HCT116 (cell line): Measurements from ENCODE around the gene MTG2. TPM values are rescaled to one million over a fixed set of nuclear protein-coding genes. Genes with fewer than 3 reads are reported as not detected.

Experiments
- ATAC-seq: fragments of 200-7000 bp; cut with Tn5 transposase; 2 replicates; pipeline ENCODE4 v1.9.1; 2020; ENCODE audit warnings: mild to moderate bottlenecking, moderate library complexity
- BruUV-seq: library from RNA; stranded (reverse); fragments of 400-500 nt; replicated peaks from 2 replicates; lab custom pipeline; 2021; lab: Mats Ljungman, UMichigan
- CTCF ChIA-PET: fragments of 300-600 bp; sonication (Branson Sonifier 250); formaldehyde crosslinking; loops from one replicate; lab custom pipeline; 2021; ENCODE audit warnings: antibody characterized with exemption; lab: Charles Lee
- POLR2A ChIA-PET: fragments of 300-600, 350-600 bp; sonication (Branson Sonifier 250); formaldehyde crosslinking; loops from one replicate; lab custom pipeline; 2021; ENCODE audit warnings: antibody characterized with exemption; lab: Charles Lee
- RAD21 ChIA-PET, 2 experiments: fragments of 300-600 bp; sonication (Branson Sonifier 250); formaldehyde crosslinking; loops; one replicate each; lab custom pipeline; 2023; ENCODE audit warnings: low total read pairs in 2 of 2; ENCODE audit not compliant: uncharacterized antibody in 2 of 2, unreplicated experiment in 2 of 2, low non-redundant PET in 1 of 2; lab: Charles Lee
- DNase-seq: peaks from one replicate; pipeline ENCODE4 v3.0.0-alpha.2; 2010; ENCODE audit warnings: low read depth, low spot score
- H2AFZ ChIP-seq: fragments of 200-600 bp; shearing (Covaris generic), sonication (generic); 2 replicates; pipeline ENCODE4 v1.6.1; 2017; ENCODE audit warnings: low read depth, mixed run types, mixed read lengths, antibody characterized with exemption, low read length; ENCODE audit not compliant: poor library complexity, severe bottlenecking
- H3K27ac ChIP-seq: 2 replicates; pipeline ENCODE4 v1.5.1; 2012; ENCODE audit warnings: low read depth, low read length
- H3K27me3 ChIP-seq: fragments of 200-600 bp; sonication (generic); 2 replicates; pipeline ENCODE4 v1.6.1; 2016; ENCODE audit warnings: mixed run types, low read length, mixed read lengths; ENCODE audit not compliant: insufficient read depth
- H3K36me3 ChIP-seq, 2 experiments: fragments of 200-500 bp in 1 of 2; fragments of 200-600 bp in 1 of 2; sonication (Bioruptor generic) in 1 of 2; sonication (generic) in 1 of 2; 2 replicates each; pipeline versions ENCODE4 v1.5.1 to v1.6.1; 2014 to 2016; ENCODE audit warnings: low read length in 2 of 2, inconsistent platforms in 1 of 2, mixed read lengths in 1 of 2, mixed run types in 1 of 2; ENCODE audit not compliant: insufficient read depth in 2 of 2, control insufficient read depth in 1 of 2
- H3K4me1 ChIP-seq, 2 experiments: fragments of 200-600 bp in 1 of 2; sonication (generic) in 1 of 2; 2 replicates each; pipeline versions ENCODE4 v1.5.1 to v1.6.1; 2012 to 2017; ENCODE audit warnings: low read length in 2 of 2, inconsistent platforms in 1 of 2, mild to moderate bottlenecking in 1 of 2, mixed read lengths in 1 of 2, mixed run types in 1 of 2, moderate library complexity in 1 of 2; ENCODE audit not compliant: insufficient read depth in 2 of 2, control insufficient read depth in 1 of 2
- H3K4me2 ChIP-seq: fragments of 200-600 bp; sonication (generic); 2 replicates; pipeline ENCODE4 v1.6.1; 2017; ENCODE audit warnings: mixed run types, low read length, mixed read lengths
- H3K4me3 ChIP-seq, 2 experiments: fragments of 200-600 bp in 1 of 2; sonication (generic) in 1 of 2; replicated peaks in 1 of 2; 2 replicates each; pipeline ENCODE4 v1.5.1; 2011 to 2016; ENCODE audit warnings: low read length in 2 of 2, control low read depth in 1 of 2, low read depth in 1 of 2, mild to moderate bottlenecking in 1 of 2, mixed read lengths in 1 of 2, mixed run types in 1 of 2
- H3K79me2 ChIP-seq: fragments of 200-600 bp; sonication (generic); 2 replicates; pipeline ENCODE4 v1.6.1; 2017; ENCODE audit warnings: mild to moderate bottlenecking, mixed run types, low read length, moderate library complexity, mixed read lengths; ENCODE audit not compliant: insufficient read depth
- H3K9ac ChIP-seq: fragments of 200-600 bp; sonication (generic); 2 replicates; pipeline ENCODE4 v1.6.1; 2016; ENCODE audit warnings: low read length, mixed read lengths
- H3K9me2 ChIP-seq: fragments of 200-600 bp; sonication (generic), shearing (Covaris generic); 2 replicates; pipeline ENCODE4 v1.6.1; 2017; ENCODE audit warnings: mixed run types, mild to moderate bottlenecking, moderate library complexity; ENCODE audit not compliant: insufficient read depth
- H3K9me3 ChIP-seq, 2 experiments: fragments of 200-500 bp in 1 of 2; fragments of 200-600 bp in 1 of 2; sonication (Bioruptor generic) in 1 of 2; sonication (generic) in 1 of 2; 2 replicates each; pipeline ENCODE4 v1.6.1; 2014 to 2017; ENCODE audit warnings: low read length in 2 of 2, mixed read lengths in 2 of 2, inconsistent platforms in 1 of 2, low read depth in 1 of 2, mild to moderate bottlenecking in 1 of 2, mixed run types in 1 of 2, moderate library complexity in 1 of 2; ENCODE audit not compliant: control insufficient read depth in 1 of 2, insufficient read depth in 1 of 2
- H4K20me1 ChIP-seq: fragments of 200-600 bp; sonication (generic), shearing (Covaris generic); 2 replicates; pipeline ENCODE4 v1.6.1; 2017; ENCODE audit warnings: mixed run types, mild to moderate bottlenecking, moderate library complexity; ENCODE audit not compliant: insufficient read depth
- CBX3 ChIP-seq: IDR thresholded peaks from 2 replicates; pipeline ENCODE4 v1.6.1; 2012; ENCODE audit warnings: low read depth
- CEBPB ChIP-seq: IDR thresholded peaks from 2 replicates; pipeline ENCODE4 v1.6.1; 2012; ENCODE audit warnings: low read depth
- EGR1 ChIP-seq: IDR thresholded peaks from 2 replicates; pipeline ENCODE4 v1.6.1; 2012; ENCODE audit warnings: low read depth
- ELF1 ChIP-seq: IDR thresholded peaks from 2 replicates; pipeline ENCODE4 v1.6.1; 2012; ENCODE audit warnings: low read depth, borderline replicate concordance
- EZH2 ChIP-seq: fragments of 200-600 bp; sonication (generic); IDR thresholded peaks from 2 replicates; pipeline ENCODE4 v1.6.1; 2017; ENCODE audit warnings: antibody characterized with exemption, mixed run types
- EZH2phosphoT487 ChIP-seq: fragments of 200-600 bp; IDR thresholded peaks from 2 replicates; pipeline ENCODE4 v1.6.1; 2018; ENCODE audit warnings: antibody characterized with exemption, borderline replicate concordance
- FOSL1 ChIP-seq: IDR thresholded peaks from 2 replicates; pipeline ENCODE4 v1.6.1; 2012; ENCODE audit warnings: low read depth
- JUND ChIP-seq: IDR thresholded peaks from 2 replicates; pipeline ENCODE4 v1.6.1; 2012
- POLR2A ChIP-seq: IDR thresholded peaks from 2 replicates; pipeline ENCODE4 v1.7.0; 2011; ENCODE audit warnings: borderline replicate concordance; ENCODE audit not compliant: insufficient read depth, insufficient read length; ENCODE audit errors: extremely low read depth
- RAD21 ChIP-seq: IDR thresholded peaks from 2 replicates; pipeline ENCODE4 v1.6.1; 2012; ENCODE audit warnings: low read depth, mild to moderate bottlenecking
- SP1 ChIP-seq: IDR thresholded peaks from 2 replicates; pipeline ENCODE4 v1.6.1; 2012; ENCODE audit warnings: low read depth
- SRF ChIP-seq: IDR thresholded peaks from 2 replicates; pipeline ENCODE4 v1.6.1; 2012; ENCODE audit warnings: low read depth
- YY1 ChIP-seq: IDR thresholded peaks from 2 replicates; pipeline ENCODE4 v1.6.1; 2011; ENCODE audit warnings: low read length, low read depth, moderate library complexity, mild to moderate bottlenecking; ENCODE audit not compliant: insufficient replicate concordance; ENCODE audit errors: extremely low read depth
- ZFX ChIP-seq: fragments of 450-650 bp; IDR thresholded peaks from 2 replicates; pipeline ENCODE4 v1.6.1; 2017
- ZNF274 ChIP-seq: fragments of 200-500 bp; sonication (Bioruptor generic); IDR thresholded peaks from 2 replicates; pipeline ENCODE4 v1.6.1; 2014; ENCODE audit warnings: mild to moderate bottlenecking, low read depth, low read length, inconsistent platforms
- intact Hi-C: fragments of 100-400 bp; cut with micrococcal nuclease; formaldehyde crosslinking; loops from 2 replicates; pipeline ENCODE4 v1.10.0; 2022
- total RNA-seq: library from RNA; stranded (reverse); gene quantifications from one replicate; pipeline ENCODE4 v1.2.1, GENCODE V29; 2021; ENCODE audit not compliant: unreplicated experiment
- TF ChIP-seq, protein P1 (sequence below): IDR thresholded peaks from 2 replicates; pipeline ENCODE4 v1.6.1; 2012
- TF ChIP-seq, protein P2 (sequence below): IDR thresholded peaks from 2 replicates; pipeline ENCODE4 v1.6.1; 2012
- TF ChIP-seq, protein P3 (sequence below): IDR thresholded peaks from 2 replicates; pipeline ENCODE4 v1.6.1; 2012; ENCODE audit warnings: low read depth
- TF ChIP-seq, protein P4 (sequence below): IDR thresholded peaks from 2 replicates; pipeline ENCODE4 v1.6.1; 2011; ENCODE audit warnings: mild to moderate bottlenecking, low read length, moderate library complexity; ENCODE audit not compliant: insufficient replicate concordance; ENCODE audit errors: extremely low read depth
- TF ChIP-seq, protein P5 (sequence below), 3 experiments: fragments of 200-600 bp in 1 of 3; sonication (generic) in 1 of 3; IDR thresholded peaks in 2 of 3; conservative IDR thresholded peaks in 1 of 3; 2 replicates each; pipeline ENCODE4 v1.5.1; 2012 to 2017; ENCODE audit warnings: low read depth in 2 of 3, low read length in 2 of 3, antibody characterized with exemption in 1 of 3, borderline replicate concordance in 1 of 3, control low read depth in 1 of 3, mild to moderate bottlenecking in 1 of 3, mixed read lengths in 1 of 3, mixed run types in 1 of 3, moderate library complexity in 1 of 3; ENCODE audit not compliant: insufficient read depth in 1 of 3

The MTG2 gene
- total RNA-seq, 1 experiment from 2014 or later = 43.3 TPM

GRCh38 chr20:62243906-62244515 lies 61.2 kb downstream of the MTG2 start:
- Histone ChIP-seq H3K4me1 (peaks cover 0 to 12% of the 10 kb centered on the region in 2 experiments; a peak in 2 of 4 replicates), H3K9me2 (no peaks in the 10 kb centered on the region), H3K9ac (no peak overlapping the region), H3K79me2 (peaks cover 28% of the 10 kb centered on the region), H3K4me2 (no peak overlapping the region), H4K20me1 (no peaks in the 10 kb centered on the region), H3K4me3 (no peak overlapping the region), H3K27me3 (no peaks in the 10 kb centered on the region), H3K9me3 (no peaks in the 10 kb centered on the region), H3K36me3 (no peaks in the 10 kb centered on the region), H2AFZ (no peak overlapping the region), H3K27ac (no peak overlapping the region)
- intact Hi-C loops = no loop called here
- CTCF ChIA-PET = no interaction called here
- ATAC-seq = no peak
- BruUV-seq = no TSS peak
- POLR2A ChIA-PET = no interaction called here
- RAD21 ChIA-PET = no interaction called here
- DNase-seq = no peak
- no peak for TF ChIP-seq FOSL1
- TF ChIP-seq, protein P1, sequence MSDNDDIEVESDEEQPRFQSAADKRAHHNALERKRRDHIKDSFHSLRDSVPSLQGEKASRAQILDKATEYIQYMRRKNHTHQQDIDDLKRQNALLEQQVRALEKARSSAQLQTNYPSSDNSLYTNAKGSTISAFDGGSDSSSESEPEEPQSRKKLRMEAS = no peak
- TF ChIP-seq CEBPB = no peak
- no peak for TF ChIP-seq EZH2phosphoT487
- TF ChIP-seq EGR1 = no peak
- no peak for TF ChIP-seq EZH2
- no peak for TF ChIP-seq SRF
- TF ChIP-seq, protein P2, sequence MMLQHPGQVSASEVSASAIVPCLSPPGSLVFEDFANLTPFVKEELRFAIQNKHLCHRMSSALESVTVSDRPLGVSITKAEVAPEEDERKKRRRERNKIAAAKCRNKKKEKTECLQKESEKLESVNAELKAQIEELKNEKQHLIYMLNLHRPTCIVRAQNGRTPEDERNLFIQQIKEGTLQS = no peak
- no peak for TF ChIP-seq CBX3
- no peak for TF ChIP-seq RAD21
- no peak for TF ChIP-seq JUND
- no peak for TF ChIP-seq SP1
- TF ChIP-seq ELF1 = no peak
- no peak for TF ChIP-seq ZFX
- TF ChIP-seq ZNF274 = no peak
- TF ChIP-seq, protein P3, sequence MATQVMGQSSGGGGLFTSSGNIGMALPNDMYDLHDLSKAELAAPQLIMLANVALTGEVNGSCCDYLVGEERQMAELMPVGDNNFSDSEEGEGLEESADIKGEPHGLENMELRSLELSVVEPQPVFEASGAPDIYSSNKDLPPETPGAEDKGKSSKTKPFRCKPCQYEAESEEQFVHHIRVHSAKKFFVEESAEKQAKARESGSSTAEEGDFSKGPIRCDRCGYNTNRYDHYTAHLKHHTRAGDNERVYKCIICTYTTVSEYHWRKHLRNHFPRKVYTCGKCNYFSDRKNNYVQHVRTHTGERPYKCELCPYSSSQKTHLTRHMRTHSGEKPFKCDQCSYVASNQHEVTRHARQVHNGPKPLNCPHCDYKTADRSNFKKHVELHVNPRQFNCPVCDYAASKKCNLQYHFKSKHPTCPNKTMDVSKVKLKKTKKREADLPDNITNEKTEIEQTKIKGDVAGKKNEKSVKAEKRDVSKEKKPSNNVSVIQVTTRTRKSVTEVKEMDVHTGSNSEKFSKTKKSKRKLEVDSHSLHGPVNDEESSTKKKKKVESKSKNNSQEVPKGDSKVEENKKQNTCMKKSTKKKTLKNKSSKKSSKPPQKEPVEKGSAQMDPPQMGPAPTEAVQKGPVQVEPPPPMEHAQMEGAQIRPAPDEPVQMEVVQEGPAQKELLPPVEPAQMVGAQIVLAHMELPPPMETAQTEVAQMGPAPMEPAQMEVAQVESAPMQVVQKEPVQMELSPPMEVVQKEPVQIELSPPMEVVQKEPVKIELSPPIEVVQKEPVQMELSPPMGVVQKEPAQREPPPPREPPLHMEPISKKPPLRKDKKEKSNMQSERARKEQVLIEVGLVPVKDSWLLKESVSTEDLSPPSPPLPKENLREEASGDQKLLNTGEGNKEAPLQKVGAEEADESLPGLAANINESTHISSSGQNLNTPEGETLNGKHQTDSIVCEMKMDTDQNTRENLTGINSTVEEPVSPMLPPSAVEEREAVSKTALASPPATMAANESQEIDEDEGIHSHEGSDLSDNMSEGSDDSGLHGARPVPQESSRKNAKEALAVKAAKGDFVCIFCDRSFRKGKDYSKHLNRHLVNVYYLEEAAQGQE = no peak
- TF ChIP-seq, protein P4, sequence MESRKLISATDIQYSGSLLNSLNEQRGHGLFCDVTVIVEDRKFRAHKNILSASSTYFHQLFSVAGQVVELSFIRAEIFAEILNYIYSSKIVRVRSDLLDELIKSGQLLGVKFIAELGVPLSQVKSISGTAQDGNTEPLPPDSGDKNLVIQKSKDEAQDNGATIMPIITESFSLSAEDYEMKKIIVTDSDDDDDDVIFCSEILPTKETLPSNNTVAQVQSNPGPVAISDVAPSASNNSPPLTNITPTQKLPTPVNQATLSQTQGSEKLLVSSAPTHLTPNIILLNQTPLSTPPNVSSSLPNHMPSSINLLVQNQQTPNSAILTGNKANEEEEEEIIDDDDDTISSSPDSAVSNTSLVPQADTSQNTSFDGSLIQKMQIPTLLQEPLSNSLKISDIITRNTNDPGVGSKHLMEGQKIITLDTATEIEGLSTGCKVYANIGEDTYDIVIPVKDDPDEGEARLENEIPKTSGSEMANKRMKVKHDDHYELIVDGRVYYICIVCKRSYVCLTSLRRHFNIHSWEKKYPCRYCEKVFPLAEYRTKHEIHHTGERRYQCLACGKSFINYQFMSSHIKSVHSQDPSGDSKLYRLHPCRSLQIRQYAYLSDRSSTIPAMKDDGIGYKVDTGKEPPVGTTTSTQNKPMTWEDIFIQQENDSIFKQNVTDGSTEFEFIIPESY = no peak
- TF ChIP-seq, protein P5, sequence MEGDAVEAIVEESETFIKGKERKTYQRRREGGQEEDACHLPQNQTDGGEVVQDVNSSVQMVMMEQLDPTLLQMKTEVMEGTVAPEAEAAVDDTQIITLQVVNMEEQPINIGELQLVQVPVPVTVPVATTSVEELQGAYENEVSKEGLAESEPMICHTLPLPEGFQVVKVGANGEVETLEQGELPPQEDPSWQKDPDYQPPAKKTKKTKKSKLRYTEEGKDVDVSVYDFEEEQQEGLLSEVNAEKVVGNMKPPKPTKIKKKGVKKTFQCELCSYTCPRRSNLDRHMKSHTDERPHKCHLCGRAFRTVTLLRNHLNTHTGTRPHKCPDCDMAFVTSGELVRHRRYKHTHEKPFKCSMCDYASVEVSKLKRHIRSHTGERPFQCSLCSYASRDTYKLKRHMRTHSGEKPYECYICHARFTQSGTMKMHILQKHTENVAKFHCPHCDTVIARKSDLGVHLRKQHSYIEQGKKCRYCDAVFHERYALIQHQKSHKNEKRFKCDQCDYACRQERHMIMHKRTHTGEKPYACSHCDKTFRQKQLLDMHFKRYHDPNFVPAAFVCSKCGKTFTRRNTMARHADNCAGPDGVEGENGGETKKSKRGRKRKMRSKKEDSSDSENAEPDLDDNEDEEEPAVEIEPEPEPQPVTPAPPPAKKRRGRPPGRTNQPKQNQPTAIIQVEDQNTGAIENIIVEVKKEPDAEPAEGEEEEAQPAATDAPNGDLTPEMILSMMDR (IDR thresholded peaks at IDR 0.05 in 2 of 3, conservative IDR thresholded peaks at IDR 0.05 in 1 of 3; ENCODE audit: borderline replicate concordance in 1 of 3, insufficient read depth in 1 of 3, low read depth in 2 of 3, low read length in 2 of 3) = no peak
- TF ChIP-seq POLR2A = no peak
- no peak for TF ChIP-seq YY1
